Measurements from ENCODE around the gene PHLPP1.

GRCh38 chr18:62839874-62840713, 124.8 kb downstream of the PHLPP1 start:
- TF ChIP-seq POLR2A (IDR thresholded peaks at IDR 0.05; ENCODE audit: low read length) = no peak
- TF ChIP-seq GATA1 (IDR thresholded peaks at IDR 0.05; ENCODE audit: low read depth, low read length) = no peak
